ENCODE measurements around the gene MTCH2. TPM values are rescaled to one million over a fixed set of nuclear protein-coding genes. Genes with fewer than 3 reads are reported as not detected.
"Not testable (repeated sequence)": the region's sequence is repeated elsewhere in the genome, so short reads cannot be mapped to it uniquely, and the experiment has no call there.

The MTCH2 gene
- polyA plus RNA-seq, 1 donor from 2014 or later = 123 TPM

DNA sequence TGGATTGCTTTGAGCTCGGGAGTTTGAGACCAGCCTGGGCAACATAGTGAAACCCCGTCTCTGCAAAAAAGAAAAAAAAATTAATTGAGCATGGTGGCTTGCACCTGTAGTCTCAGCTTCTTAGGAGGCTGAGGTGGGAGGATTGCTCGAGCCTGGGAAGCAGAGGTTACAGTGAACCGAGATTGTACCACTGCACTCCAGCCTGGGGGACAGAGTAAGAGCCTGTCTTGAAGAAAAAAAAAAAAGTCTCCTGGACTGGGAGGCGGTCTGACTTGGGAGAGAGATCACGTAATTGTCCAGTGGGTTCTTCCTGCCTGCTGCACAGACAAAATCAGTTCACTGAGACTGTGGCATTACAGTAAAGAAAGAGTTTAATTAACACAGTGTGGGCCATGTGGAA is 3.1 kb upstream of the MTCH2 start:
- Histone ChIP-seq H3K4me2 (ENCODE audit: low read length) (no peak overlapping the region), H3K4me3 (ENCODE audit: low read length) (no peak overlapping the region), H2AFZ (ENCODE audit: low read depth, low read length) (no peak overlapping the region), H3K36me3 (ENCODE audit: insufficient read depth, low read length) (no peaks in the 10 kb centered on the region), H4K20me1 (ENCODE audit: insufficient read depth) (no peaks in the 10 kb centered on the region), H3K9me3 (ENCODE audit: low read length) (no peaks in the 10 kb centered on the region), H3F3A (ENCODE audit: insufficient read depth, low read length, poor library complexity, severe bottlenecking) (peaks cover 3% of the 10 kb centered on the region), H3K9ac (ENCODE audit: low read length) (no peak overlapping the region), H3K27me3 (ENCODE audit: insufficient read depth, low read depth, low read length) (no peaks in the 10 kb centered on the region), H3K27ac (ENCODE audit: low read length) (no peak overlapping the region), H3K79me2 (replicated peaks; ENCODE audit: insufficient read depth, low read length) (peaks cover 15% of the 10 kb centered on the region), H3K9me2 (ENCODE audit: insufficient read depth, low read length) (no peaks in the 10 kb centered on the region)
- TF ChIP-seq, protein P1, sequence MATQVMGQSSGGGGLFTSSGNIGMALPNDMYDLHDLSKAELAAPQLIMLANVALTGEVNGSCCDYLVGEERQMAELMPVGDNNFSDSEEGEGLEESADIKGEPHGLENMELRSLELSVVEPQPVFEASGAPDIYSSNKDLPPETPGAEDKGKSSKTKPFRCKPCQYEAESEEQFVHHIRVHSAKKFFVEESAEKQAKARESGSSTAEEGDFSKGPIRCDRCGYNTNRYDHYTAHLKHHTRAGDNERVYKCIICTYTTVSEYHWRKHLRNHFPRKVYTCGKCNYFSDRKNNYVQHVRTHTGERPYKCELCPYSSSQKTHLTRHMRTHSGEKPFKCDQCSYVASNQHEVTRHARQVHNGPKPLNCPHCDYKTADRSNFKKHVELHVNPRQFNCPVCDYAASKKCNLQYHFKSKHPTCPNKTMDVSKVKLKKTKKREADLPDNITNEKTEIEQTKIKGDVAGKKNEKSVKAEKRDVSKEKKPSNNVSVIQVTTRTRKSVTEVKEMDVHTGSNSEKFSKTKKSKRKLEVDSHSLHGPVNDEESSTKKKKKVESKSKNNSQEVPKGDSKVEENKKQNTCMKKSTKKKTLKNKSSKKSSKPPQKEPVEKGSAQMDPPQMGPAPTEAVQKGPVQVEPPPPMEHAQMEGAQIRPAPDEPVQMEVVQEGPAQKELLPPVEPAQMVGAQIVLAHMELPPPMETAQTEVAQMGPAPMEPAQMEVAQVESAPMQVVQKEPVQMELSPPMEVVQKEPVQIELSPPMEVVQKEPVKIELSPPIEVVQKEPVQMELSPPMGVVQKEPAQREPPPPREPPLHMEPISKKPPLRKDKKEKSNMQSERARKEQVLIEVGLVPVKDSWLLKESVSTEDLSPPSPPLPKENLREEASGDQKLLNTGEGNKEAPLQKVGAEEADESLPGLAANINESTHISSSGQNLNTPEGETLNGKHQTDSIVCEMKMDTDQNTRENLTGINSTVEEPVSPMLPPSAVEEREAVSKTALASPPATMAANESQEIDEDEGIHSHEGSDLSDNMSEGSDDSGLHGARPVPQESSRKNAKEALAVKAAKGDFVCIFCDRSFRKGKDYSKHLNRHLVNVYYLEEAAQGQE (IDR thresholded peaks at IDR 0.05; ENCODE audit: borderline replicate concordance) = no peak
- TF ChIP-seq SMC3 (conservative IDR thresholded peaks at IDR 0.05; ENCODE audit: poor library complexity) = no peak
- TF ChIP-seq CTCF (IDR thresholded peaks at IDR 0.05; ENCODE audit: poor library complexity, severe bottlenecking) = no peak
- no peak for TF ChIP-seq RAD21 (conservative IDR thresholded peaks at IDR 0.05)
- no peak for TF ChIP-seq TAF1 (IDR thresholded peaks at IDR 0.05; ENCODE audit: low read depth)
- no peak for TF ChIP-seq MXI1 (conservative IDR thresholded peaks at IDR 0.05; ENCODE audit: poor library complexity, severe bottlenecking)
- no peak for TF ChIP-seq EZH2 (IDR thresholded peaks at IDR 0.05; ENCODE audit: borderline replicate concordance, insufficient read depth, low read length, poor library complexity, severe bottlenecking)
- TF ChIP-seq POLR2AphosphoS5 (IDR thresholded peaks at IDR 0.05) = no peak

DNA sequence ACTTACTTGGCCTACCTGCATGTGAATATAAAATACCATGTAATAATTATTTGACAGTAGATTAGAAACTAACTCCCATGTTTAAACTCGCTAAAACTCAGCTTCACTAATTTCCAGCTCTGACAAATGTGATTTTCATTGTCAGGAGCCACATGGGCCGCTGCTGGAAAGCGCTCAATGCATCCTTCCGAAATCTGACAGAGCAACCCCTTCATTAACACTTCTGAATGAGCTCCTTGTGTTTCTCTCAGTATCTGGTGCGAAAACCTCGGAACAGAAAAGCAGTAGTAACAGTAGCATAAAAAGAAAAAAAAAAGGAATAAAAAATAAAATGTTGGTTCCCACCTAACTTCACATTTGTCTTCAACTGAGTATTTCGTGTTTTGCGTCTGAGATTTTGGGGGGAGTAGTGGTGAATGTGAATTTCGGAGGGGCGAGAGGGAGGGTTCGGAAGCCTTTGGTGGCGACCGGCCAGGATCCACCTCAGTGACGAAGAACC is 710 bp downstream of the MTCH2 start:
- Histone ChIP-seq H2AFZ (ENCODE audit: low read depth, low read length) (peak overlapping the region; percentile 90), H3K27ac (ENCODE audit: low read length) (peak overlapping the region; percentile 96), H3K79me2 (replicated peaks; ENCODE audit: insufficient read depth, low read length) (peaks cover 16% of the 10 kb centered on the region), H3K36me3 (ENCODE audit: insufficient read depth, low read length) (no peaks in the 10 kb centered on the region), H4K20me1 (ENCODE audit: insufficient read depth) (no peaks in the 10 kb centered on the region), H3F3A (ENCODE audit: insufficient read depth, low read length, poor library complexity, severe bottlenecking) (peaks cover 3% of the 10 kb centered on the region), H3K27me3 (ENCODE audit: insufficient read depth, low read depth, low read length) (no peaks in the 10 kb centered on the region), H3K9me3 (ENCODE audit: low read length) (no peaks in the 10 kb centered on the region), H3K9me2 (ENCODE audit: insufficient read depth, low read length) (no peaks in the 10 kb centered on the region), H3K4me3 (ENCODE audit: low read length) (peak overlapping the region; percentile 97), H3K9ac (ENCODE audit: low read length) (peak overlapping the region; percentile 98), H3K4me2 (ENCODE audit: low read length) (peak overlapping the region; percentile 88)
- no peak for TF ChIP-seq EP300 (conservative IDR thresholded peaks at IDR 0.05; ENCODE audit: poor library complexity, severe bottlenecking)
- no peak for TF ChIP-seq TAF1 (IDR thresholded peaks at IDR 0.05; ENCODE audit: low read depth)
- no peak for TF ChIP-seq SMC3 (conservative IDR thresholded peaks at IDR 0.05; ENCODE audit: poor library complexity)
- TF ChIP-seq RAD21 (conservative IDR thresholded peaks at IDR 0.05) = no peak
- TF ChIP-seq, protein P1 (IDR thresholded peaks at IDR 0.05; ENCODE audit: borderline replicate concordance) = no peak
- no peak for TF ChIP-seq POLR2AphosphoS5 (IDR thresholded peaks at IDR 0.05)
- no peak for TF ChIP-seq CTCF (IDR thresholded peaks at IDR 0.05; ENCODE audit: poor library complexity, severe bottlenecking)
- no peak for TF ChIP-seq EZH2 (IDR thresholded peaks at IDR 0.05; ENCODE audit: borderline replicate concordance, insufficient read depth, low read length, poor library complexity, severe bottlenecking)
- no peak for TF ChIP-seq MXI1 (conservative IDR thresholded peaks at IDR 0.05; ENCODE audit: poor library complexity, severe bottlenecking)

DNA sequence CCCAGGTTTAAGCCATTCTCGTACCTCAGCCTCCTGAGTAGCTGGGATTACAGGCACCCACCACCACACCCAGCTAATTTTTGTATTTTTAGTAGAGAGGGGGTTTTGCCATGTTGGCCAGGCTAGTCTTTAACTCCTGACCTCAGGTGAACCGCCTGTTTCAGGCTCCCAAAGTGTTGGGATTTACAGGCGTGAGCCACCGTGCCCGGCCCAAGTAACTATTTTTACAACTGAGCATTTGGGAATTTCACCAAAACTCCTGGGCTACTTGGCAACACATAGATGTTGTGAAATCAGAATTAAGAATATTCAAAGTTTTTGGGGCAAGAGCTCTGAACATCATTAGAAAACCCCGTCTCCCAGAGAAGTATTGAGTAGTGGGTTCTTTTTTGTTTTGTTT is 1.9 kb downstream of the MTCH2 start:
- H3K4me2 ChIP-seq (ENCODE audit: low read length); H3K36me3 ChIP-seq (ENCODE audit: insufficient read depth, low read length); H4K20me1 ChIP-seq (ENCODE audit: insufficient read depth); H3K27ac ChIP-seq (ENCODE audit: low read length); H3K27me3 ChIP-seq (ENCODE audit: insufficient read depth, low read depth, low read length); H3K9ac ChIP-seq (ENCODE audit: low read length); H3F3A ChIP-seq (ENCODE audit: insufficient read depth, low read length, poor library complexity, severe bottlenecking); H2AFZ ChIP-seq (ENCODE audit: low read depth, low read length); H3K9me3 ChIP-seq (ENCODE audit: low read length); H3K9me2 ChIP-seq (ENCODE audit: insufficient read depth, low read length): not testable (repeated sequence)
- H3K79me2 ChIP-seq (replicated peaks; ENCODE audit: insufficient read depth, low read length) = peaks cover 16% of the 10 kb centered on the region
- H3K4me3 ChIP-seq (ENCODE audit: low read length) = peak overlapping the region; percentile 97
